K562 (cell line): Measurements from ENCODE around the gene EXOC3L1. TPM values are rescaled to one million over a fixed set of nuclear protein-coding genes. Genes with fewer than 3 reads are reported as not detected.
A peak's percentile ranks its signal among the peaks of the same experiment; 100 is the strongest.

Source experiments
- ATAC-seq: fragments of 200-7000 bp; cut with Tn5 transposase; 3 replicates; pipeline ENCODE4 v1.9.1; 2020; ENCODE audit warnings: moderate library complexity
- BruUV-seq: library from RNA; stranded (reverse); fragments of 400-500 nt; replicated peaks from 2 replicates; lab custom pipeline; 2021; lab: Mats Ljungman, UMichigan
- CTCF ChIA-PET: fragments of 300-600 bp; formaldehyde crosslinking; extraction: SDS; loops from one replicate; lab custom pipeline; 2021; ENCODE audit warnings: low intra/inter-chr PET ratio; lab: Yijun Ruan, JAX
- POLR2A ChIA-PET: fragments of 300-600, 350-650 bp; sonication (Branson Sonifier 250); formaldehyde crosslinking; extraction: SDS; loops from one replicate; lab custom pipeline; 2021; ENCODE audit warnings: antibody characterized with exemption, inconsistent platforms; lab: Yijun Ruan, JAX
- DNase-seq, 4 experiments: peaks; one replicate each; pipeline versions ENCODE4 v3.0.0 to v3.0.0-alpha.2; 2011 to 2018; ENCODE audit warnings: low spot score in 3 of 4, mixed read lengths in 3 of 4; ENCODE audit errors: extremely low read depth in 1 of 4
- FAIRE-seq: peaks from 2 replicates; lab custom pipeline; 2011; peaks lifted over from hg19 to GRCh38; lab: Jason Lieb, UNC
- H2AFZ ChIP-seq: 2 replicates; pipeline ENCODE4 v1.6.0; 2011; ENCODE audit warnings: low read depth, low read length, control low read depth, inconsistent platforms
- H3K27ac ChIP-seq: fragments of 200-600 bp; 3 replicates; pipeline ENCODE4 v1.8.0; 2011; ENCODE audit warnings: low read depth, mild to moderate bottlenecking, control low read depth, inconsistent platforms, low read length, moderate library complexity, mixed read lengths; ENCODE audit errors: extremely low read depth
- H3K27me3 ChIP-seq, 2 experiments: fragments of 300-600 bp in 1 of 2; 2 replicates in 1 of 2; 3 replicates in 1 of 2; pipeline versions ENCODE4 v1.6.0 to v1.8.0; 2011; ENCODE audit warnings: inconsistent platforms in 2 of 2, low read length in 2 of 2, mild to moderate bottlenecking in 1 of 2, mixed read lengths in 1 of 2, moderate library complexity in 1 of 2; ENCODE audit not compliant: control insufficient read depth in 2 of 2, insufficient read depth in 2 of 2
- H3K36me3 ChIP-seq: fragments of 300-600 bp; 3 replicates; pipeline ENCODE4 v1.8.0; 2011; ENCODE audit warnings: mild to moderate bottlenecking, low read length, inconsistent platforms; ENCODE audit not compliant: control insufficient read depth, insufficient read depth
- H3K4me1 ChIP-seq, 2 experiments: fragments of 200-600 bp in 1 of 2; replicated peaks in 1 of 2; 2 replicates in 1 of 2; 3 replicates in 1 of 2; pipeline versions ENCODE4 v1.5.1 to v1.8.0; 2011; ENCODE audit warnings: inconsistent platforms in 2 of 2, low read length in 2 of 2, mild to moderate bottlenecking in 1 of 2, mixed read lengths in 1 of 2, moderate library complexity in 1 of 2; ENCODE audit not compliant: control insufficient read depth in 2 of 2, insufficient read depth in 2 of 2
- H3K4me2 ChIP-seq: 2 replicates; pipeline ENCODE4 v1.6.1; 2011; ENCODE audit warnings: low read length, control low read depth, inconsistent platforms, mixed read lengths; ENCODE audit not compliant: insufficient read depth
- H3K4me3 ChIP-seq: fragments of 200-600 bp; sonication (generic), shearing (Covaris generic); 2 replicates; pipeline ENCODE4 v1.5.1; 2016; ENCODE audit warnings: control low read depth, inconsistent platforms
- H3K79me2 ChIP-seq: fragments of 200-600 bp; 3 replicates; pipeline ENCODE4 v1.8.0; 2011; ENCODE audit warnings: low read length, inconsistent platforms; ENCODE audit not compliant: control insufficient read depth, insufficient read depth
- H3K9ac ChIP-seq, 2 experiments: 2 replicates each; pipeline versions ENCODE4 v1.6.0 to v1.6.1; 2011; ENCODE audit warnings: low read depth in 2 of 2, low read length in 2 of 2, control low read depth in 1 of 2, inconsistent platforms in 1 of 2, mild to moderate bottlenecking in 1 of 2, mixed read lengths in 1 of 2; ENCODE audit not compliant: insufficient read depth in 1 of 2
- H3K9me1 ChIP-seq: one replicate; pipeline ENCODE4 v1.6.0; 2011; ENCODE audit warnings: inconsistent platforms, mild to moderate bottlenecking, low read length, moderate library complexity; ENCODE audit not compliant: control insufficient read depth, insufficient read depth
- H3K9me3 ChIP-seq: replicated peaks from 2 replicates; pipeline ENCODE4 v1.5.1; 2011; ENCODE audit warnings: low read depth, low read length, inconsistent platforms; ENCODE audit not compliant: control insufficient read depth, insufficient read depth
- H4K20me1 ChIP-seq: replicated peaks from 2 replicates; pipeline ENCODE4 v1.6.1; 2011; ENCODE audit warnings: low read length, inconsistent platforms, mixed read lengths; ENCODE audit not compliant: control insufficient read depth, insufficient read depth
- CREM ChIP-seq: IDR thresholded peaks from 2 replicates; pipeline ENCODE4 v1.6.1; 2014; ENCODE audit warnings: antibody characterized with exemption, low read depth
- E2F4 ChIP-seq: sonication (generic); formaldehyde crosslinking; IDR thresholded peaks from 2 replicates; pipeline ENCODE4 v1.8.0; 2022; ENCODE audit warnings: mild to moderate bottlenecking, low read depth, missing genetic modification reagents
- MEIS2 ChIP-seq: fragments of 450-650 bp; IDR thresholded peaks from 2 replicates; pipeline ENCODE4 v1.6.1; 2014; ENCODE audit warnings: mild to moderate bottlenecking; ENCODE audit not compliant: partially characterized antibody
- PKNOX1 ChIP-seq: fragments of 450-650 bp; IDR thresholded peaks from 2 replicates; pipeline ENCODE4 v1.6.1; 2016
- ZNF3 ChIP-seq: fragments of 250-450 bp; sonication (Bioruptor Pico); IDR thresholded peaks from 2 replicates; pipeline ENCODE4 v1.5.0; 2021; ENCODE audit warnings: mild to moderate bottlenecking, moderate library complexity
- ZSCAN32 ChIP-seq: fragments of 450-650 bp; formaldehyde crosslinking; IDR thresholded peaks from 2 replicates; pipeline ENCODE4 v1.4.0; 2020; ENCODE audit warnings: mild to moderate bottlenecking, moderate library complexity
- WGBS: fragments of 100-300 bp; shearing (Covaris generic); methylation state at CpG from one replicate; pipeline ENCODE4 v1.1.6; 2016; ENCODE audit warnings: low coverage, mixed read lengths; ENCODE audit not compliant: insufficient coverage; ENCODE audit errors: missing lambda C conversion rate; 5-methylcytosine and 5-hydroxymethylcytosine counted together
- in situ Hi-C: fragments of 300-500 bp; cut with MboI; formaldehyde crosslinking; loops from 4 replicates; pipeline ENCODE4 v1.15.0; 2018; ENCODE audit warnings: inconsistent platforms, mixed read lengths
- intact Hi-C: fragments of 100-400 bp; cut with micrococcal nuclease; formaldehyde crosslinking; loops from 2 replicates; pipeline ENCODE4 v1.14.2; 2022
- polyA plus RNA-seq, 8 experiments: library from polyadenylated mRNA; depleted of rRNA in 4 of 8; stranded (reverse) in 5 of 8; unstranded in 3 of 8; fragments of >200 nt; fragmentation: Nextera tagmentation in 2 of 8; fragmentation: Illumina TruSeq in 1 of 8; extraction: Ambion mirVana in 2 of 8; extraction: Trizol in 1 of 8; gene quantifications; 2 replicates each; pipeline versions ENCODE4 v1.2.1 to v1.2.3, GENCODE V29; 2011 to 2014; ENCODE audit warnings: inconsistent platforms in 1 of 8, missing spikeins in 1 of 8
- total RNA-seq, 7 experiments: library from RNA; depleted of rRNA in 6 of 7; stranded (reverse); fragments of >200 nt in 6 of 7; fragmentation: Illumina TruSeq in 2 of 7; extraction: Trizol in 2 of 7; gene quantifications; 2 replicates each; pipeline versions ENCODE4 v1.2.1 to v1.2.3, GENCODE V29; 2011 to 2021; ENCODE audit warnings: low replicate concordance in 1 of 7
- TF ChIP-seq, protein P1 (sequence below), 2 experiments: IDR thresholded peaks in 1 of 2; conservative IDR thresholded peaks in 1 of 2; 2 replicates each; pipeline ENCODE4 v1.6.1; 2016; ENCODE audit warnings: low read depth in 2 of 2, mild to moderate bottlenecking in 1 of 2, missing compliant biosample characterization in 1 of 2, missing genetic modification characterization in 1 of 2, moderate library complexity in 1 of 2
- TF ChIP-seq, protein P2 (sequence below): fragments of 250-450 bp; sonication (Bioruptor Pico); IDR thresholded peaks from 2 replicates; pipeline ENCODE4 v1.4.0; 2020; ENCODE audit warnings: mild to moderate bottlenecking, moderate library complexity

The EXOC3L1 gene
- total and polyA plus RNA-seq, 9 of the 15 experiments (the other 6 are each of a cell fraction or from before 2014, with no cell fraction given) = 0.08 TPM; not detected in 8

GRCh38 chr16:67137605-67138004 is 52.3 kb downstream of the EXOC3L1 start:
- ATAC-seq (no peak), DNase-seq (no peak), FAIRE-seq (no peak)
- Histone ChIP-seq H3K4me3 (no peak overlapping the region), H3K9ac (no peak overlapping the region), H4K20me1 (no peaks in the 10 kb centered on the region), H3K79me2 (no peaks in the 10 kb centered on the region), H3K4me1 (no peaks in the 10 kb centered on the region), H3K27me3 (no peaks in the 10 kb centered on the region), H2AFZ (no peak overlapping the region), H3K9me3 (no peaks in the 10 kb centered on the region), H3K9me1 (no peaks in the 10 kb centered on the region), H3K36me3 (peaks cover 90% of the 10 kb centered on the region), H3K4me2 (no peak overlapping the region)
- BruUV-seq = no TSS peak
- ChIA-PET CTCF (no interaction called here), POLR2A (interaction anchor here (0.6 to 0.8 kb wide), 3 partner anchors 8 to 94 kb away, joined by 3 read pairs; no protein-coding TSS in a partner anchor)
- intact Hi-C loops = no loop called here
- 66% methylated on average over 3 of the region's 3 CpGs for WGBS
- in situ Hi-C loops = no loop called here
- TF ChIP-seq, protein P1, sequence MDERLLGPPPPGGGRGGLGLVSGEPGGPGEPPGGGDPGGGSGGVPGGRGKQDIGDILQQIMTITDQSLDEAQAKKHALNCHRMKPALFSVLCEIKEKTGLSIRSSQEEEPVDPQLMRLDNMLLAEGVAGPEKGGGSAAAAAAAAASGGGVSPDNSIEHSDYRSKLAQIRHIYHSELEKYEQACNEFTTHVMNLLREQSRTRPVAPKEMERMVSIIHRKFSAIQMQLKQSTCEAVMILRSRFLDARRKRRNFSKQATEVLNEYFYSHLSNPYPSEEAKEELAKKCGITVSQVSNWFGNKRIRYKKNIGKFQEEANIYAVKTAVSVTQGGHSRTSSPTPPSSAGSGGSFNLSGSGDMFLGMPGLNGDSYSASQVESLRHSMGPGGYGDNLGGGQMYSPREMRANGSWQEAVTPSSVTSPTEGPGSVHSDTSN (CRISPR knock-in tag; IDR thresholded peaks at IDR 0.05; ENCODE audit: low read depth) = no peak
- TF ChIP-seq, protein P1 (tag; conservative IDR thresholded peaks at IDR 0.05; ENCODE audit: low read depth) = peak; percentile 91
- TF ChIP-seq E2F4 (CRISPR knock-in tag) = no peak
- TF ChIP-seq, protein P2, sequence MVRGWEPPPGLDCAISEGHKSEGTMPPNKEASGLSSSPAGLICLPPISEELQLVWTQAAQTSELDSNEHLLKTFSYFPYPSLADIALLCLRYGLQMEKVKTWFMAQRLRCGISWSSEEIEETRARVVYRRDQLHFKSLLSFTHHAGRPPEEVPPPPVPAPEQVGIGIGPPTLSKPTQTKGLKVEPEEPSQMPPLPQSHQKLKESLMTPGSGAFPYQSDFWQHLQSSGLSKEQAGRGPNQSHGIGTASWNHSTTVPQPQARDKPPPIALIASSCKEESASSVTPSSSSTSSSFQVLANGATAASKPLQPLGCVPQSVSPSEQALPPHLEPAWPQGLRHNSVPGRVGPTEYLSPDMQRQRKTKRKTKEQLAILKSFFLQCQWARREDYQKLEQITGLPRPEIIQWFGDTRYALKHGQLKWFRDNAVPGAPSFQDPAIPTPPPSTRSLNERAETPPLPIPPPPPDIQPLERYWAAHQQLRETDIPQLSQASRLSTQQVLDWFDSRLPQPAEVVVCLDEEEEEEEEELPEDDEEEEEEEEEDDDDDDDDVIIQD (CRISPR knock-in tag) = no peak
- TF ChIP-seq PKNOX1 = peak; percentile 92
- no peak for TF ChIP-seq ZSCAN32 (CRISPR knock-in tag)
- no peak for TF ChIP-seq CREM
- TF ChIP-seq ZNF3 (CRISPR knock-in tag) = no peak
- peak; percentile 81 for TF ChIP-seq MEIS2
- TF ChIP-seq, all 486 proteins: peak for 3
- H3K27ac ChIP-seq = no peak overlapping the region
